Esophagus squamous epithelium (tissue), 5 donors: ENCODE data around the gene TCERG1L. TPM values are rescaled to one million over a fixed set of nuclear protein-coding genes. Genes with fewer than 3 reads are reported as not detected.

Experiments
- DNase-seq: peaks from one replicate; lab custom pipeline; 2025; lab: John Stamatoyannopoulos, UW
- H3K27ac ChIP-seq, 4 donors: fragments of 200-600 bp; sonication (generic); one replicate each; pipeline ENCODE4 v1.5.1; 2016 to 2019; ENCODE audit warnings: mild to moderate bottlenecking in 1 of 4
- H3K27me3 ChIP-seq, 4 donors: fragments of 200-600 bp; sonication (generic); 1 replicate in 3 of 4; 2 replicates in 1 of 4; pipeline versions ENCODE4 v1.5.1 to v1.6.0; 2017 to 2021; ENCODE audit warnings: antibody characterized with exemption in 1 of 4
- H3K36me3 ChIP-seq, 3 donors: fragments of 200-600 bp; sonication (generic); one replicate each; pipeline ENCODE4 v1.5.1; 2016 to 2019
- H3K4me1 ChIP-seq, 3 donors: fragments of 200-600 bp; sonication (generic); one replicate each; pipeline ENCODE4 v1.5.1; 2017 to 2019
- H3K4me3 ChIP-seq, 4 donors: fragments of 200-600 bp; sonication (generic); 1 replicate in 3 of 4; 2 replicates in 1 of 4; pipeline ENCODE4 v1.5.1; 2016 to 2019; ENCODE audit warnings: mild to moderate bottlenecking in 2 of 4, moderate library complexity in 1 of 4
- H3K9me3 ChIP-seq, 3 donors: fragments of 200-600 bp; sonication (generic); one replicate each; pipeline ENCODE4 v1.5.1; 2016 to 2019
- CTCF ChIP-seq, 6 experiments: fragments of 450-650 bp in 4 of 6; fragments of 200-600 bp in 2 of 6; sonication (generic) in 2 of 6; IDR thresholded peaks; one replicate each; pipeline ENCODE4 v1.5.1; 2016 to 2019; ENCODE audit warnings: antibody characterized with exemption in 6 of 6, mild to moderate bottlenecking in 4 of 6, moderate library complexity in 4 of 6
- POLR2A ChIP-seq, 4 donors: fragments of 450-650 bp; IDR thresholded peaks; one replicate each; pipeline ENCODE4 v1.6.1; 2017; ENCODE audit warnings: antibody characterized with exemption in 4 of 4, mild to moderate bottlenecking in 4 of 4, moderate library complexity in 3 of 4
- WGBS, 2 donors: methylation state at CpG; one replicate each; pipeline ENCODE4 v1.1.5; 2018; 5-methylcytosine and 5-hydroxymethylcytosine counted together
- intact Hi-C: fragments of 100-400 bp; cut with DNase I; formaldehyde crosslinking; loops from one replicate; pipeline ENCODE4 v1.15.0; 2022
- total RNA-seq, 4 donors: library from RNA; depleted of rRNA; stranded (reverse); fragments of >200 nt; gene quantifications; one replicate each; pipeline ENCODE4 v1.1.0, GENCODE V29; 2016
- donor health status: DM: yes; HTN: yes; CAD: no.

Gene TCERG1L
- total RNA-seq, 4 donors from 2014 or later, result 0.12 to 2.9 (median 0.48) TPM

DNA sequence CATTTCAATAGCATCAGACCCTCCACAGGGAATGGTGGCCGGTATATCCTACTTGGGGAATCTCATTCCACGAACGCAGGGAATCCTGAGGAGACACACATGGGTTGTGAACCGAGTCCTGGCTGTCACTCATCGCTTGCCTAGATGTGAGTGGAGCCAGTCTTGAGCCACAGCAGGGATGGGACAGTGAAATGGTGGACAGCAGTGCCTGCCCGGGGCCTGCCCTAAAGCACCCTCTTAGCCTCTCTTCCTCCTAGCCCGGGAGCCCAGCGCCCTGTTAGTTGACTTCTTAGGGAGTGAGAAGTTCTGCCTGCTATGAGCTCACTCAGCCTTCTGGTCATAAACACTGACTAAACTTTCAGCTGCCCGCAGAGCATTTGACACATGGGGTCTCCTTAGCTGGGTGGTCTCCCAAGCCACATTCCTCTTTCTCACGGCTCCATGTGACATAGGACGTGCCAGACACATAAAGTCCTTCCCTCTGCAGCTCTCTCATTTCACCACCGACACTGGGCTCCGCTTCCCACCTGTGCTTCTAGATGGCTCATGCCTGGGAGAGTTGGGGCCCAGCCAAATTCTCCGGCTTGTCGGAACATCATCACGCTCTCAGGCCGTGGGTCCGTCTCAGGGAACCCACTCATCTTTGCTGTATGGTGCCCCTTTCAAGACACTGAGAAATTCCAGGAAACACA, 60.9 kb downstream of the TCERG1L start:
- no peak for DNase-seq
- Histone ChIP-seq H3K27me3 (peaks cover 0 to 62% (median 0%) of the 10 kb centered on the region in 4 donors), H3K4me1 (no peaks in the 10 kb centered on the region), H3K36me3 (no peaks in the 10 kb centered on the region), H3K4me3 (no peak overlapping the region), H3K9me3 (no peaks in the 10 kb centered on the region), H3K27ac (no peak overlapping the region)
- 51 to 66% methylated on average over 10 to 12 of the region's 18 CpGs for WGBS, 2 donors
- no peak for TF ChIP-seq CTCF (IDR thresholded peaks at IDR 0.05)
- no peak for TF ChIP-seq POLR2A (IDR thresholded peaks at IDR 0.05)
- intact Hi-C loops, result no loop called here

DNA sequence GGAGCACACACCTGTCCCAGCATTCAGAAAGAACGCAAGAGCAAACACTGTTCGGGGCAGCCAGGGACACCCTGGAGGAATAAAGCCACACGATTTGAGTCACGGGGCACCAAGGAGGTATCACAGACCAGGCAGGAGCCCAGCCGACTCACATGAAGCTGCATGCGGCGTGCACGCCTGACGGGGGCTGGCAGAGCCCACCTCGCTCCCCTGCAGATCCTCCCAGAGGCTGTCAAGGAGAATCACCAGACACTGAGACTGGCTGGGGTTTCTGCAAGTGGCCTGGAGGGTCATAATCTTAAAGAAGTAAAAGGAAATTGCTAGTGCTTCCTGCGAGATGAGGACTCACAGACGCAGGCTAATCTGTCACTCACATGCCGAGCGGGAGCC, 61.6 kb downstream of the TCERG1L start:
- no peak overlapping the region for H3K27ac ChIP-seq
- 21 to 53% methylated on average over 11 to 13 of the region's 14 CpGs for WGBS, 2 donors
- DNase-seq, result no peak
- TF ChIP-seq POLR2A (IDR thresholded peaks at IDR 0.05), result no peak
- no peak overlapping the region for H3K4me3 ChIP-seq
- no peaks in the 10 kb centered on the region for H3K36me3 ChIP-seq
- H3K27me3 ChIP-seq, result peaks cover 0 to 63% (median 0%) of the 10 kb centered on the region in 4 donors
- intact Hi-C loops, result no loop called here
- no peaks in the 10 kb centered on the region for H3K9me3 ChIP-seq
- no peaks in the 10 kb centered on the region for H3K4me1 ChIP-seq

DNA sequence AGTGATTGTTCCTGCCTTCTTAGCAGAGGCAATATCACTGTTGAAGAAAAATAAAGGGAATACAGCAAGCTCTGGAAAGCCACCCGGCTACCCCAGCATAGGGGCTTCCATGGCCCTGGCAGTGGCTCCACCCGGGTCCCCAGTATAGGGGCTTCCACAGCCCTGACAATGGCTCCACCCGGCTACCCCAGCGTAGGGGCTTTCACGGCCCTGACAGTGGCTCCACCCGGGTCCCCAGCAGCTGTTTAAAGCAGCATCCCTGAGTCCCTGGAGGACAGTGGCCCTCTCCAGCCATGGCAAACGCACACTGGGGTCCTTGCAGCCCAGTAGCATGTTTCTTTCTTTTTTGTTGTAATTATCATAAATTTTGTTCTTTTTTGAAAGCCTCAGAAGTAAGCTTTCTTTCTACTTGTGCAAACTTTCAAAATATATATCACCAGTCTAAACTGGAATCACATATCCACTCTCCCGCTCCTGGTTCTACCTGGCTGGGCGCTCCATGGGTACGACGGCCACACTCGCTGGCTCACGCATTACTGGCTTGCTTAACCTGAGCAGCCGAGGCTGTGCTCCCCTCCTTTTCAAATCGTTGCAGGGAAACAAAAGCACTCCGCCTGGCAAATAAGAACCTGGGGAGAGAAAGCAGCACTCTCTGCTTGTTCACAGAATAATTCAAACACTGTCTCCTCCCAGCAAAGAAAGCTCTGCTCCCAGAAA, 62.1 kb downstream of the TCERG1L start:
- 48 to 58% methylated on average over 10 to 12 of the region's 16 CpGs for WGBS, 2 donors

GRCh38 chr10:131248376-131249165, 63.0 kb downstream of the TCERG1L start:
- TF ChIP-seq POLR2A (IDR thresholded peaks at IDR 0.05), result no peak
- no peak for TF ChIP-seq CTCF (IDR thresholded peaks at IDR 0.05)
- 69 to 75% methylated on average over 8 of the region's 20 CpGs for WGBS, 2 donors
- no peaks in the 10 kb centered on the region for H3K36me3 ChIP-seq
- DNase-seq, result no peak
- no peak overlapping the region for H3K4me3 ChIP-seq
- H3K27me3 ChIP-seq, result peaks cover 0 to 63% (median 0%) of the 10 kb centered on the region in 4 donors
- H3K9me3 ChIP-seq, result no peaks in the 10 kb centered on the region
- no peak overlapping the region for H3K27ac ChIP-seq
- no peaks in the 10 kb centered on the region for H3K4me1 ChIP-seq
- intact Hi-C loops, result no loop called here

More for the DNA sequence above, 62.1 kb downstream of the TCERG1L start:
- no peak overlapping the region for H3K27ac ChIP-seq
- H3K9me3 ChIP-seq, result no peaks in the 10 kb centered on the region
- no peak for DNase-seq
- H3K4me3 ChIP-seq, result no peak overlapping the region
- H3K36me3 ChIP-seq, result no peaks in the 10 kb centered on the region
- peaks cover 0 to 67% (median 0%) of the 10 kb centered on the region in 4 donors for H3K27me3 ChIP-seq
- H3K4me1 ChIP-seq, result no peaks in the 10 kb centered on the region
- TF ChIP-seq POLR2A (IDR thresholded peaks at IDR 0.05), result no peak
- TF ChIP-seq CTCF (IDR thresholded peaks at IDR 0.05), result no peak
- intact Hi-C loops, result no loop called here

GRCh38 chr10:131247873-131248272, 63.6 kb downstream of the TCERG1L start:
- Histone ChIP-seq H3K4me1 (no peaks in the 10 kb centered on the region), H3K27ac (no peak overlapping the region), H3K27me3 (peaks cover 0 to 58% (median 0%) of the 10 kb centered on the region in 4 donors), H3K36me3 (no peaks in the 10 kb centered on the region), H3K4me3 (no peak overlapping the region), H3K9me3 (no peaks in the 10 kb centered on the region)
- TF ChIP-seq POLR2A (IDR thresholded peaks at IDR 0.05), result no peak
- TF ChIP-seq CTCF (IDR thresholded peaks at IDR 0.05), result no peak
- intact Hi-C loops, result no loop called here
- WGBS, 2 donors, result 60 to 66% methylated on average over 5 to 6 of the region's 6 CpGs
- no peak for DNase-seq
